GM12875 (cell line): ENCODE measurements around the gene CCR5.

Experiments used
- H3K4me3 ChIP-seq: one replicate; pipeline ENCODE4 v1.5.1; 2011; ENCODE audit warnings: low read depth, low read length, control low read depth
- TF ChIP-seq, protein P1 (sequence below): IDR thresholded peaks from 2 replicates; pipeline ENCODE4 v1.5.1; 2011; ENCODE audit warnings: low read depth, mild to moderate bottlenecking, control low read depth, inconsistent platforms, low read length, moderate library complexity, borderline replicate concordance; ENCODE audit not compliant: insufficient read depth

The CCR5 gene

GRCh38 chr3:46353090-46353489 is 17.7 kb upstream of the CCR5 start:
- TF ChIP-seq, protein P1, sequence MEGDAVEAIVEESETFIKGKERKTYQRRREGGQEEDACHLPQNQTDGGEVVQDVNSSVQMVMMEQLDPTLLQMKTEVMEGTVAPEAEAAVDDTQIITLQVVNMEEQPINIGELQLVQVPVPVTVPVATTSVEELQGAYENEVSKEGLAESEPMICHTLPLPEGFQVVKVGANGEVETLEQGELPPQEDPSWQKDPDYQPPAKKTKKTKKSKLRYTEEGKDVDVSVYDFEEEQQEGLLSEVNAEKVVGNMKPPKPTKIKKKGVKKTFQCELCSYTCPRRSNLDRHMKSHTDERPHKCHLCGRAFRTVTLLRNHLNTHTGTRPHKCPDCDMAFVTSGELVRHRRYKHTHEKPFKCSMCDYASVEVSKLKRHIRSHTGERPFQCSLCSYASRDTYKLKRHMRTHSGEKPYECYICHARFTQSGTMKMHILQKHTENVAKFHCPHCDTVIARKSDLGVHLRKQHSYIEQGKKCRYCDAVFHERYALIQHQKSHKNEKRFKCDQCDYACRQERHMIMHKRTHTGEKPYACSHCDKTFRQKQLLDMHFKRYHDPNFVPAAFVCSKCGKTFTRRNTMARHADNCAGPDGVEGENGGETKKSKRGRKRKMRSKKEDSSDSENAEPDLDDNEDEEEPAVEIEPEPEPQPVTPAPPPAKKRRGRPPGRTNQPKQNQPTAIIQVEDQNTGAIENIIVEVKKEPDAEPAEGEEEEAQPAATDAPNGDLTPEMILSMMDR: no peak
- no peak overlapping the region for H3K4me3 ChIP-seq

DNA sequence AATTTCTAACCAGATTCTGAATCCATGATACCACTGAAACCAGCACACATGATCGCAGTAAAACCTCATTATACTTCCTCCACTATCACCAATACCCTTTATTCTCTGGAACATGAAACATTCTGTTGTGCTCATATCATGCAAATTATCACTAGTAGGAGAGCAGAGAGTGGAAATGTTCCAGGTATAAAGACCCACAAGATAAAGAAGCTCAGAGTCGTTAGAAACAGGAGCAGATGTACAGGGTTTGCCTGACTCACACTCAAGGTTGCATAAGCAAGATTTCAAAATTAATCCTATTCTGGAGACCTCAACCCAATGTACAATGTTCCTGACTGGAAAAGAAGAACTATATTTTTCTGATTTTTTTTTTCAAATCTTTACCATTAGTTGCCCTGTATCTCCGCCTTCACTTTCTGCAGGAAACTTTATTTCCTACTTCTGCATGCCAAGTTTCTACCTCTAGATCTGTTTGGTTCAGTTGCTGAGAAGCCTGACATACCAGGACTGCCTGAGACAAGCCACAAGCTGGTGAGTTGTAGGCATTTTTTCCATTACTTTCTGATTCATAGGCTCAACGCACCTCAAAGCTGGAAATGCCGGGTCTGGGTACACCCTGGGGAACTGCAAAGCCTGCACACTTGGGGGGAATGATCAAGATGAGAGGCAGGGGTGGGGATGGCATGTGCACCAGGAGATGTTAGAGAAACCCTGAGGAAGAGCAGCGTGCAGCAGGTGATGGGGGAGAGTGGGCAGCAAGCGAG is 16.9 kb upstream of the CCR5 start, which contains the start of gene CCR2:
TSS of gene CCR2 (plus strand) at position 465 of the 764 bp plus-strand sequence. CDS start 3,417 bp downstream, outside the sequence.
- TF ChIP-seq, protein P1: no peak
- no peak within 1 kb of the TSS for H3K4me3 ChIP-seq

DNA sequence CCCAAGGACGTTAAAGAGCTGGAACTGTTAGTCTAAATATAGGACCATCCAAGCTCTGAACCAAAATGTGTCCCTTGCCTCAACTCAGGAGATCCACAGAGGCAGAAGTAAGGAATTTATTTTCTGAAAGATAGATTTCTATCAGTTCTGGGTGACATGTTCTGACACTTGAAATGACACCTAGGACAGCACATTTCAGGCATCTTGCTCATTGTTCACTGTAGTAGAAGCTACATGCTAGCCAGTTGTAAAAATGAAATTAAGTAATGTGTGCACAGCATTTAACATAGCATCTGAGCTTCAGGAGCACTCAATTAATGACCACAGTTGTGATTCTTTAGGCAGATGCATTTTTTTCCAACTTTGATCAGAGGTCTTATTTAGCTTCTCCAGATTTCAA is 16.3 kb upstream of the CCR5 start:
- H3K4me3 ChIP-seq: no peak overlapping the region
- TF ChIP-seq, protein P1: no peak

- no peak overlapping the region for H3K4me3 ChIP-seq
These were observed 15.8 kb upstream of the CCR5 start for GRCh38 chr3:46354984-46355383.

GRCh38 chr3:46356276-46356675 is 14.5 kb upstream of the CCR5 start:
- TF ChIP-seq, protein P1: no peak
- no peak overlapping the region for H3K4me3 ChIP-seq

More at GRCh38 chr3:46354984-46355383, 15.8 kb upstream of the CCR5 start:
- TF ChIP-seq, protein P1: no peak

GRCh38 chr3:46356909-46357308 is 13.8 kb upstream of the CCR5 start:
- no peak overlapping the region for H3K4me3 ChIP-seq
- TF ChIP-seq, protein P1: no peak

- TF ChIP-seq, protein P1: no peak
- H3K4me3 ChIP-seq: no peak overlapping the region
These were observed 12.3 kb upstream of the CCR5 start for GRCh38 chr3:46358466-46358865.
